ENCODE data around the gene CHAT. TPM values are rescaled to one million over a fixed set of nuclear protein-coding genes. Genes with fewer than 3 reads are reported as not detected.
A peak's percentile ranks its signal among the peaks of the same experiment; 100 is the strongest.

The CHAT gene
- total RNA-seq, 1 experiment from 2014 or later: not detected

GRCh38 chr10:49657606-49658005 lies 43.8 kb downstream of the CHAT start:
- H3K4me1 Mint-ChIP-seq (ENCODE audit: insufficient read depth, unreplicated experiment): peaks cover 11% of the 10 kb centered on the region
- H3K27ac Mint-ChIP-seq (ENCODE audit: low read depth, unreplicated experiment): no peak overlapping the region
- ChIA-PET POLR2A (interaction anchor here (0.7 kb wide), 1 partner anchor 54 kb away, joined by 3 read pairs; no protein-coding TSS in a partner anchor), CTCF (interaction anchor here (0.6 kb wide), 1 partner anchor 153 kb away, joined by 3 read pairs; no protein-coding TSS in a partner anchor)
- H3K9me3 Mint-ChIP-seq (ENCODE audit: unreplicated experiment): peaks cover 10% of the 10 kb centered on the region
- H3K4me3 Mint-ChIP-seq (ENCODE audit: unreplicated experiment): no peak overlapping the region
- no TSS peak for BruUV-seq (replicated peaks)
- no peaks in the 10 kb centered on the region for H3K27me3 Mint-ChIP-seq (ENCODE audit: insufficient read depth, unreplicated experiment)
- intact Hi-C loops (cut with micrococcal nuclease): no loop called here
- no peaks in the 10 kb centered on the region for H3K36me3 Mint-ChIP-seq (ENCODE audit: insufficient read depth, unreplicated experiment)
- no peak for DNase-seq (ENCODE audit: unreplicated experiment)
- TF ChIP-seq, protein P1, sequence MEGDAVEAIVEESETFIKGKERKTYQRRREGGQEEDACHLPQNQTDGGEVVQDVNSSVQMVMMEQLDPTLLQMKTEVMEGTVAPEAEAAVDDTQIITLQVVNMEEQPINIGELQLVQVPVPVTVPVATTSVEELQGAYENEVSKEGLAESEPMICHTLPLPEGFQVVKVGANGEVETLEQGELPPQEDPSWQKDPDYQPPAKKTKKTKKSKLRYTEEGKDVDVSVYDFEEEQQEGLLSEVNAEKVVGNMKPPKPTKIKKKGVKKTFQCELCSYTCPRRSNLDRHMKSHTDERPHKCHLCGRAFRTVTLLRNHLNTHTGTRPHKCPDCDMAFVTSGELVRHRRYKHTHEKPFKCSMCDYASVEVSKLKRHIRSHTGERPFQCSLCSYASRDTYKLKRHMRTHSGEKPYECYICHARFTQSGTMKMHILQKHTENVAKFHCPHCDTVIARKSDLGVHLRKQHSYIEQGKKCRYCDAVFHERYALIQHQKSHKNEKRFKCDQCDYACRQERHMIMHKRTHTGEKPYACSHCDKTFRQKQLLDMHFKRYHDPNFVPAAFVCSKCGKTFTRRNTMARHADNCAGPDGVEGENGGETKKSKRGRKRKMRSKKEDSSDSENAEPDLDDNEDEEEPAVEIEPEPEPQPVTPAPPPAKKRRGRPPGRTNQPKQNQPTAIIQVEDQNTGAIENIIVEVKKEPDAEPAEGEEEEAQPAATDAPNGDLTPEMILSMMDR (IDR thresholded peaks at IDR 0.05; ENCODE audit: unreplicated experiment): no peak

DNA sequence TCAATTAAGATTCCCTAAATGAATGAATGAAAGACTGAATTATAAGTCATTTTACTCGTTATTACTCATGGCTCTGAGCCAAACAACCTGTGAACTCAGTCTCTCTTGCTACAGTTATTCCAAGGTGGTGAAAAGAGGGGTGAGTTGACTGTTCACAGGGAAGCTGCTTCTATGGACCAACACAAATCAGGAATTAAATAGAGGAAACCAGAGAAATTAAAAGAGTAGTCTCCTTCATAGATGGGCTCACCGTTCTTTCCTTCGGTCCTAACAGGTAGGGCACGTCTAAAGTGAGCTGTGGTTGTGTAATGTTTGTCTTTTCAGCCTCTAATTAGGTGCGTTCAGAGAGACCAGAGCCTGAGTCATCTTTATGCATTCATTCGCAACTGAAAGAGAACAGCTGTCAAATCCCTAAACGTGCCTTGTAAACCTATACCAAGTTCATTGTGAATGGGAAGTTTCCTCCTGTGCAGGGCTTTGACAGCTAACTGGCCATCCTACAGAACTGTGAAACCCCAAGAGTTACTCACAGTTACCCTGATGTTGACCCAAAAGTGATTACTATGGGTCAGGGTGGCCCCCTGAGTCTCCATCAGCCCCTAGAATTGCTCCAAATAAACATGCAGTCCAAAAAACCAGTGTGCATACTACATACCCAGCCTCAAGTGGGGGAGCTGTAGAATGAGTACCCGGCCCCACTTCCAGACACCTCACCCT lies 47.5 kb downstream of the CHAT start:
- CTCF ChIA-PET: interaction anchor here (0.6 to 1.1 kb wide), 3 partner anchors 66 to 234 kb away, joined by 3 read pairs; no protein-coding TSS in a partner anchor
- DNase-seq (ENCODE audit: unreplicated experiment): peak; percentile 53

GRCh38 chr10:49662169-49662830 lies 48.5 kb downstream of the CHAT start:
- BruUV-seq (replicated peaks): no TSS peak
- CTCF ChIA-PET: interaction anchor here (1.1 kb wide), 1 partner anchor 67 kb away, joined by 3 read pairs; no protein-coding TSS in a partner anchor
- TF ChIP-seq, protein P1 (IDR thresholded peaks at IDR 0.05; ENCODE audit: unreplicated experiment): no peak
- Mint-ChIP-seq H3K9me3 (ENCODE audit: unreplicated experiment) (peaks cover 10% of the 10 kb centered on the region), H3K4me1 (ENCODE audit: insufficient read depth, unreplicated experiment) (peaks cover 5% of the 10 kb centered on the region), H3K27ac (ENCODE audit: low read depth, unreplicated experiment) (no peak overlapping the region), H3K4me3 (ENCODE audit: unreplicated experiment) (no peak overlapping the region), H3K27me3 (ENCODE audit: insufficient read depth, unreplicated experiment) (no peaks in the 10 kb centered on the region), H3K36me3 (ENCODE audit: insufficient read depth, unreplicated experiment) (no peaks in the 10 kb centered on the region)
- intact Hi-C loops (cut with micrococcal nuclease): no loop called here
- DNase-seq (ENCODE audit: unreplicated experiment): no peak
- POLR2A ChIA-PET: no interaction called here

More for the DNA sequence above, 47.5 kb downstream of the CHAT start:
- Mint-ChIP-seq H3K9me3 (ENCODE audit: unreplicated experiment) (peaks cover 10% of the 10 kb centered on the region), H3K4me1 (ENCODE audit: insufficient read depth, unreplicated experiment) (peaks cover 10% of the 10 kb centered on the region), H3K27me3 (ENCODE audit: insufficient read depth, unreplicated experiment) (no peaks in the 10 kb centered on the region), H3K4me3 (ENCODE audit: unreplicated experiment) (no peak overlapping the region), H3K27ac (ENCODE audit: low read depth, unreplicated experiment) (no peak overlapping the region), H3K36me3 (ENCODE audit: insufficient read depth, unreplicated experiment) (no peaks in the 10 kb centered on the region)
- POLR2A ChIA-PET: interaction anchor here (1.2 kb wide), 1 partner anchor 45 kb away, joined by 3 read pairs; no protein-coding TSS in a partner anchor
- intact Hi-C loops (cut with micrococcal nuclease): no loop called here
- TF ChIP-seq, protein P1 (IDR thresholded peaks at IDR 0.05; ENCODE audit: unreplicated experiment): no peak
- no TSS peak for BruUV-seq (replicated peaks)

GRCh38 chr10:49663596-49663995 lies 49.8 kb downstream of the CHAT start:
- H3K36me3 Mint-ChIP-seq (ENCODE audit: insufficient read depth, unreplicated experiment): no peaks in the 10 kb centered on the region
- TF ChIP-seq, protein P1 (IDR thresholded peaks at IDR 0.05; ENCODE audit: unreplicated experiment): no peak
- no peaks in the 10 kb centered on the region for H3K27me3 Mint-ChIP-seq (ENCODE audit: insufficient read depth, unreplicated experiment)
- H3K4me3 Mint-ChIP-seq (ENCODE audit: unreplicated experiment): no peak overlapping the region
- H3K27ac Mint-ChIP-seq (ENCODE audit: low read depth, unreplicated experiment): no peak overlapping the region
- intact Hi-C loops (cut with micrococcal nuclease): no loop called here
- peaks cover 5% of the 10 kb centered on the region for H3K4me1 Mint-ChIP-seq (ENCODE audit: insufficient read depth, unreplicated experiment)
- CTCF ChIA-PET: no interaction called here
- BruUV-seq (replicated peaks): no TSS peak
- DNase-seq (ENCODE audit: unreplicated experiment): no peak
- H3K9me3 Mint-ChIP-seq (ENCODE audit: unreplicated experiment): peaks cover 8% of the 10 kb centered on the region
- POLR2A ChIA-PET: no interaction called here

Measured in MCF 10A (cell line).